Umbilical cord (tissue), 2 donors: ENCODE results near the gene ARPC3. TPM values are rescaled to one million over a fixed set of nuclear protein-coding genes. Genes with fewer than 3 reads are reported as not detected.
A peak's percentile ranks its signal among the peaks of the same experiment; 100 is the strongest.
"Not testable (repeated sequence)": the region's sequence is repeated elsewhere in the genome, so short reads cannot be mapped to it uniquely, and the experiment has no call there.

Source experiments
- DNase-seq: peaks from one replicate; pipeline ENCODE4 v3.0.0-alpha.2; 2015; ENCODE audit warnings: low spot score
- total RNA-seq: library from RNA; depleted of rRNA; stranded (reverse); fragments of >200 nt; gene quantifications from one replicate; pipeline ENCODE4 v1.2.3, GENCODE V29; 2014; ENCODE audit warnings: low replicate concordance; ENCODE audit not compliant: insufficient read depth

Gene ARPC3
- total RNA-seq, 1 donor from 2014 or later, result 231 TPM

DNA sequence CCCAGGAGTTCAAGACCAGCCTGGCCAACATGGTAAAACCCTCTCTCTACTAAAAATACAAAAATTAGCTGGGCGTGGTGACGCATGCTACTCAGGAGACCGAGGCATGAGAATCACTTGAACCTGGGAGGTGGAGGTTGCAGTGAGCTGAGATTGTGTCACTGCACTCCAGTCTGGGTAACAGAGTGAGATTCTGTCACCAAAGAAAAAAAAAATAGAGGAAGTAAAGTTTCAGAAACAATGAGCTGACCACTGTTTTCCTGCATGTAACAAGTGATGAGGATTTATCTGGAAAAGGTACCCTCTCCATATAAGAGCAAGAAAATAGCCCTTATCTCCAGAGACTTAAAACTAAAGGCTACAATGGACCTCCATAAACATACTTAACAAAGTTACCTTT, 33.0 kb downstream of the ARPC3 start:
- DNase-seq, result not testable (repeated sequence)

DNA sequence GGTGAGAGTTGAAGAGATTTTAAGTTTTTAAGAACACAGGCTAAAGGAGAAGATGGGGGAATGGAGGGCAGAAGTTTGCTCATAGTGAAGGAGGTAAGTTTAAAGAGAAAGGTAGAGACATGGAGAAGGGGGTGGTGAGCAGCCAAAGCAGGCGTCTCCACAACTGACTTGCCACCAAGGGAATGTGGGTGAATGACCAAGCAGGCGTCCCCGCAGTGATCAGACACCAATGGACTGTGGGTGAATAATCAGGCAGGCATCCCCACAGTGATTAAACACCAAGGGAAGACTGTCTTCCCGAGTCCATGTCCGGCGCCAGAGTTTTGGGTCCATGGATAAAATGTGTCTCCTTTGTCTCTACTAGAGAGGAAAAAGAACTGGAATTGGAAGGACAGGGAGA, 40.1 kb downstream of the ARPC3 start:
- DNase-seq, result not testable (repeated sequence)

DNA sequence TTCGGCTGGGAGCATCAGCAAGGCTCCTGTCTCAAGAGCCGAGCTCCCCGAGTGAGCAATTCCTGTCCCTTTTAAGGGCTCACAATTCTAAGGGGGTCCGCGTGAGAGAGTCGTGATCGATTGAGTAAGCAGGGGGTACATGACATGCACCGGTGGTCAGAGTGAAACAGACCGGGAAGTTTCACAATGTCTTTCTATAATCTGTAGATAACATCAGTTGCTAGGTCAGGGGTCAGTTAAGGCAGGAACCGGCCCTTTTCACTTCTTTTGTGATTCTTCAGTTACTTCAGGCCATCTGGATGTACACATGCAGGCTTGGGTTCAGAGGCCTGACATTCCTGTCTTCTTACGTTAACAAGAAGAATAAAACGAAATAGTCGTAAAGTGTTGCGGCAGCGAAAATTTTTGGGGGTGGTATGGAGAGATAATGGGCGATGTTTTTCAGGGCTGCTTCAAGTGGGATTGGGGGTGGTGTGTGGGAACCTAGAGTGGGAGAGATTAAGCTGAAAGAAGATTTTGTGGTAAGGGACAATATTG, 44.9 kb downstream of the ARPC3 start:
- DNase-seq, result not testable (repeated sequence)

DNA sequence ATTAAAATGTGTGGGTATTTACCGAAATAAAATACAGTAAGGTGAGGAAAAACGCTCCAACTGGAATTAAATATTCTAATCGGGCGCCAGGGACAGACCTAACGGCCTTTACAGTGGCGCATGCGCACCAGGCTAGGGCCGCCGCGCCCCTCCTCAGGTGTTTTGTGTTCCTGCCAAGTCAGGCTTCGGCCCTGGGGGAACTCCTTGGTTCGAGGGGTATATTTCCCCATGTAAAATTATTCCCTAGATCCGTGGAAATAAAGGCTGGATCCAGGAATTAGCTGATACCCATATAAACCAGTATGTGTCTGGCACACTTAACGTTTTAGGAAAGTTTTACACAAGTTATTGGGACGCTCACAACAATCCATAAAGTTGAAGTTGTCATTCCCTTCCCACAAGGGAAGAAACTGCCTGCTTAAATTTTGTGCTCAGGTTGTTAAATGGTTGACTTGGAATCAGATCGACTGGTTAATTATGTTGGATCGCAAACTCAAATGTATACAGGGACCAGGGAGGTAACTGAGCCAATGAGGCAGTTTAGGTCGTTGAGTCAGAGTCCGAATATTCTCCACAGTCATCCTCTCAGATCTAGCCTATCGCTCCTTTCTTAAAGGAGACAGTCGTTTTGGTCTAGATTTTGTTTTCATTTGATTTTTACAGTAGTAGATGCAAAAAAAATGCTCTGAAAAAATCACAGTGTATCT, 46.0 kb downstream of the ARPC3 start:
- DNase-seq, result peak; percentile 82

DNA sequence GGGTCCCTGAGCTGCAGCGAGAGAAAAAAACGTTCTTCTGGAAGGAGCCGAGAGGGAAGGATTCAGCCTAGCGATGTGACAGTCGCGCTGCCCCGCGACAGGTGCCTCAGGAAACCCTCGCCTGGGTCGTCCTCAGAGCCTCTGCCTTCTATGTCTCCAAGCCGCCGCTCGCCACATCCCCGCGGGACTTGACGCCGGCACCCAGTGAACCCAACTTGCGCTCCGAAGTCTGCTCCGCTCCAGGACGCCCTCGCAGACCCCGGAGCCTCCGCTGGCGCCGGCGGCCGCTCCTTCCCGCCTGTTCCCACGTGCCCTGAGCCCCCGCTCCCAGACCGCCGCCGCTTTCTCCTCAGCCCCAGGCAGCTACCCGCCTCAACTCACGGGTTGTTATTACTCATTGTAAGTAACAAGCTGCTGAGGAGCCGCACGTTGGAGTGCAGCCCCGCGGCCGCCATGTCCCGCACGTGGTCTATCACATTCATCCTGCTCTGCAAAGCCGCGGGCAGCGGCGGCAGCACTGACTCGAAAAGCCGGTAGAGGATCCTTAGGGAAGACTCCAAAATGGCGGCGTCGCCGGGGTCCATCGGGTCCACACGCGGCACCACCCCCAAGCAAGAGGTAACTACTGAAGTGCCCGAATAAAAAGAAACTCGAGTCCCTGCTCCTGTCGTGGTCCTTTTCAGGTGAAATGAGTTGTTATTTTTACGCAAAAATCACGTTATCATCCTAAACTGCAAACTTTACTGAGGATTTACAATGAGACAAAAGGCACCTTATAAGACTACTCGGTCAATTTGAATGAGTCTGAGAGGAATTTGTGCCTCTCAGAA, 46.8 kb downstream of the ARPC3 start, which contains the start of gene ANAPC7:
Gene ANAPC7, minus strand, starts transcription at position 563 of the 830 bp plus-strand sequence. Its CDS starts 81 bp downstream, at position 482.
- DNase-seq, result peak; percentile 93

Other genes starting within 250 kb of the ARPC3 start
- gene ATP2A2, start 169.1 kb downstream of the ARPC3 start, total RNA-seq, result 94.4 TPM
- 19.7 TPM for gene ANAPC7, start 46.6 kb downstream of the ARPC3 start, total RNA-seq
- gene GPN3, start 17.9 kb upstream of the ARPC3 start, total RNA-seq, result 16.6 TPM
- 19.5 TPM for gene FAM216A, start 18.5 kb upstream of the ARPC3 start, total RNA-seq
- gene VPS29, start 51.8 kb upstream of the ARPC3 start, total RNA-seq, result 64.3 TPM
- 0.96 TPM for gene RAD9B, start 52.0 kb upstream of the ARPC3 start, total RNA-seq
- 13.2 TPM for gene PPTC7, start 133.0 kb upstream of the ARPC3 start, total RNA-seq
- 28.6 TPM for gene TCTN1, start 163.8 kb upstream of the ARPC3 start, total RNA-seq
- 4.1 TPM for gene HVCN1, start 238.8 kb upstream of the ARPC3 start, total RNA-seq